Measurements from ENCODE around the gene UPF2.

The UPF2 gene

GRCh38 chr10:11951695-11952094, 90.9 kb downstream of the UPF2 start:
- H3K9ac ChIP-seq (ENCODE audit: low read depth, low read length) = no peak overlapping the region
- no peaks in the 10 kb centered on the region for H3K9me3 ChIP-seq (ENCODE audit: insufficient read depth, low read depth, low read length)
- no peaks in the 10 kb centered on the region for H3K4me1 ChIP-seq (ENCODE audit: insufficient read depth, low read length)
- no peak overlapping the region for H3K27ac ChIP-seq (ENCODE audit: low read length)
- peaks cover 67% of the 10 kb centered on the region for H3K36me3 ChIP-seq (ENCODE audit: insufficient read depth, low read depth, low read length)
- H3K27me3 ChIP-seq (ENCODE audit: insufficient read depth, low read length) = no peaks in the 10 kb centered on the region
- H3K4me3 ChIP-seq (ENCODE audit: low read length) = no peak overlapping the region

- Histone ChIP-seq H3K9me3 (ENCODE audit: insufficient read depth, low read depth, low read length) (no peaks in the 10 kb centered on the region), H3K4me1 (ENCODE audit: insufficient read depth, low read length) (no peaks in the 10 kb centered on the region), H3K9ac (ENCODE audit: low read depth, low read length) (no peak overlapping the region), H3K27me3 (ENCODE audit: insufficient read depth, low read length) (no peaks in the 10 kb centered on the region), H3K4me3 (ENCODE audit: low read length) (no peak overlapping the region), H3K36me3 (ENCODE audit: insufficient read depth, low read depth, low read length) (peaks cover 58% of the 10 kb centered on the region), H3K27ac (ENCODE audit: low read length) (no peak overlapping the region)
Measured at GRCh38 chr10:11950325-11951018, 92.1 kb downstream of the UPF2 start.

- Histone ChIP-seq H3K4me1 (ENCODE audit: insufficient read depth, low read length) (no peaks in the 10 kb centered on the region), H3K27ac (ENCODE audit: low read length) (no peak overlapping the region), H3K9ac (ENCODE audit: low read depth, low read length) (no peak overlapping the region), H3K27me3 (ENCODE audit: insufficient read depth, low read length) (no peaks in the 10 kb centered on the region), H3K36me3 (ENCODE audit: insufficient read depth, low read depth, low read length) (peaks cover 48% of the 10 kb centered on the region), H3K9me3 (ENCODE audit: insufficient read depth, low read depth, low read length) (no peaks in the 10 kb centered on the region), H3K4me3 (ENCODE audit: low read length) (no peak overlapping the region)
Measured at GRCh38 chr10:11949152-11949551, 93.5 kb downstream of the UPF2 start.

GRCh38 chr10:11946652-11947051, 96.0 kb downstream of the UPF2 start:
- 0 out of 2 replicates have a peak, but pooled peaks cover 3% of the 10 kb centered on the region for H3K4me1 ChIP-seq (ENCODE audit: insufficient read depth, low read length)
- H3K36me3 ChIP-seq (ENCODE audit: insufficient read depth, low read depth, low read length) = peaks cover 54% of the 10 kb centered on the region
- no peaks in the 10 kb centered on the region for H3K9me3 ChIP-seq (ENCODE audit: insufficient read depth, low read depth, low read length)
- H3K27ac ChIP-seq (ENCODE audit: low read length) = no peak overlapping the region
- no peak overlapping the region for H3K9ac ChIP-seq (ENCODE audit: low read depth, low read length)
- H3K27me3 ChIP-seq (ENCODE audit: insufficient read depth, low read length) = no peaks in the 10 kb centered on the region
- H3K4me3 ChIP-seq (ENCODE audit: low read length) = no peak overlapping the region

GRCh38 chr10:11936389-11937152, 106.0 kb downstream of the UPF2 start:
- Histone ChIP-seq H3K9ac (ENCODE audit: low read depth, low read length) (peak overlapping the region; percentile 43; the same call in 1 of the 2 replicates), H3K4me3 (ENCODE audit: low read length) (peak overlapping the region; percentile 61), H3K27ac (ENCODE audit: low read length) (peak overlapping the region; percentile 69), H3K4me1 (ENCODE audit: insufficient read depth, low read length) (peaks cover 35% of the 10 kb centered on the region), H3K27me3 (ENCODE audit: insufficient read depth, low read length) (no peaks in the 10 kb centered on the region), H3K9me3 (ENCODE audit: insufficient read depth, low read depth, low read length) (no peaks in the 10 kb centered on the region), H3K36me3 (ENCODE audit: insufficient read depth, low read depth, low read length) (peaks cover 32% of the 10 kb centered on the region)

GRCh38 chr10:11934262-11934661, 108.3 kb downstream of the UPF2 start:
- Histone ChIP-seq H3K27me3 (ENCODE audit: insufficient read depth, low read length) (no peaks in the 10 kb centered on the region), H3K4me1 (ENCODE audit: insufficient read depth, low read length) (peaks cover 35% of the 10 kb centered on the region), H3K27ac (ENCODE audit: low read length) (peak overlapping the region; percentile 7), H3K9ac (ENCODE audit: low read depth, low read length) (peak overlapping the region; percentile 21; the same call in 1 of the 2 replicates), H3K36me3 (ENCODE audit: insufficient read depth, low read depth, low read length) (peaks cover 40% of the 10 kb centered on the region), H3K9me3 (ENCODE audit: insufficient read depth, low read depth, low read length) (no peaks in the 10 kb centered on the region), H3K4me3 (ENCODE audit: low read length) (no peak overlapping the region)

GRCh38 chr10:11933577-11934223, 108.9 kb downstream of the UPF2 start:
- Histone ChIP-seq H3K9ac (ENCODE audit: low read depth, low read length) (peak overlapping the region; percentile 21; the same call in 1 of the 2 replicates), H3K4me1 (ENCODE audit: insufficient read depth, low read length) (peaks cover 35% of the 10 kb centered on the region), H3K9me3 (ENCODE audit: insufficient read depth, low read depth, low read length) (no peaks in the 10 kb centered on the region), H3K36me3 (ENCODE audit: insufficient read depth, low read depth, low read length) (peaks cover 41% of the 10 kb centered on the region), H3K27ac (ENCODE audit: low read length) (peak overlapping the region; percentile 7), H3K27me3 (ENCODE audit: insufficient read depth, low read length) (no peaks in the 10 kb centered on the region), H3K4me3 (ENCODE audit: low read length) (no peak overlapping the region)

GRCh38 chr10:11931038-11931437, 111.6 kb downstream of the UPF2 start:
- no peak overlapping the region for H3K4me3 ChIP-seq (ENCODE audit: low read length)
- H3K27ac ChIP-seq (ENCODE audit: low read length) = no peak overlapping the region
- peaks cover 65% of the 10 kb centered on the region for H3K36me3 ChIP-seq (ENCODE audit: insufficient read depth, low read depth, low read length)
- H3K27me3 ChIP-seq (ENCODE audit: insufficient read depth, low read length) = no peaks in the 10 kb centered on the region
- peaks cover 20% of the 10 kb centered on the region for H3K4me1 ChIP-seq (ENCODE audit: insufficient read depth, low read length)
- no peaks in the 10 kb centered on the region for H3K9me3 ChIP-seq (ENCODE audit: insufficient read depth, low read depth, low read length)
- no peak overlapping the region for H3K9ac ChIP-seq (ENCODE audit: low read depth, low read length)

GRCh38 chr10:11930312-11930978, 112.2 kb downstream of the UPF2 start:
- H3K36me3 ChIP-seq (ENCODE audit: insufficient read depth, low read depth, low read length) = peaks cover 68% of the 10 kb centered on the region
- peaks cover 15% of the 10 kb centered on the region for H3K4me1 ChIP-seq (ENCODE audit: insufficient read depth, low read length)
- no peak overlapping the region for H3K27ac ChIP-seq (ENCODE audit: low read length)
- no peak overlapping the region for H3K9ac ChIP-seq (ENCODE audit: low read depth, low read length)
- no peak overlapping the region for H3K4me3 ChIP-seq (ENCODE audit: low read length)
- no peaks in the 10 kb centered on the region for H3K9me3 ChIP-seq (ENCODE audit: insufficient read depth, low read depth, low read length)
- H3K27me3 ChIP-seq (ENCODE audit: insufficient read depth, low read length) = no peaks in the 10 kb centered on the region

- Histone ChIP-seq H3K27ac (ENCODE audit: low read length) (no peak overlapping the region), H3K27me3 (ENCODE audit: insufficient read depth, low read length) (no peaks in the 10 kb centered on the region), H3K4me3 (ENCODE audit: low read length) (no peak overlapping the region), H3K36me3 (ENCODE audit: insufficient read depth, low read depth, low read length) (peaks cover 66% of the 10 kb centered on the region), H3K9me3 (ENCODE audit: insufficient read depth, low read depth, low read length) (no peaks in the 10 kb centered on the region), H3K9ac (ENCODE audit: low read depth, low read length) (no peak overlapping the region), H3K4me1 (ENCODE audit: insufficient read depth, low read length) (no peaks in the 10 kb centered on the region)
Measured at GRCh38 chr10:11927746-11928145, 114.9 kb downstream of the UPF2 start.

GRCh38 chr10:11921800-11922392, 120.7 kb downstream of the UPF2 start:
- no peak overlapping the region for H3K4me3 ChIP-seq (ENCODE audit: low read length)
- peaks cover 49% of the 10 kb centered on the region for H3K36me3 ChIP-seq (ENCODE audit: insufficient read depth, low read depth, low read length)

More at GRCh38 chr10:11921800-11922392, 120.7 kb downstream of the UPF2 start:
- Histone ChIP-seq H3K4me1 (ENCODE audit: insufficient read depth, low read length) (0 out of 2 replicates have a peak, but pooled peaks cover 4% of the 10 kb centered on the region), H3K9me3 (ENCODE audit: insufficient read depth, low read depth, low read length) (no peaks in the 10 kb centered on the region), H3K27ac (ENCODE audit: low read length) (no peak overlapping the region), H3K27me3 (ENCODE audit: insufficient read depth, low read length) (no peaks in the 10 kb centered on the region), H3K9ac (ENCODE audit: low read depth, low read length) (no peak overlapping the region)

All from iPS-20b (cell line).